Suprapubic skin (tissue), 4 donors: ENCODE results near the gene NTM. TPM values are rescaled to one million over a fixed set of nuclear protein-coding genes. Genes with fewer than 3 reads are reported as not detected.

ENCODE experiments used
- DNase-seq, 2 donors: peaks; one replicate each; pipeline ENCODE4 v3.0.0-alpha.2; 2019; ENCODE audit warnings: low spot score in 2 of 2
- H3K27ac ChIP-seq: fragments of 200-600 bp; sonication (generic); one replicate; pipeline ENCODE4 v1.5.1; 2019
- H3K27me3 ChIP-seq: fragments of 200-600 bp; sonication (generic); one replicate; pipeline ENCODE4 v1.5.1; 2019
- H3K36me3 ChIP-seq: fragments of 200-600 bp; sonication (generic); one replicate; pipeline ENCODE4 v1.5.1; 2019
- H3K4me1 ChIP-seq: fragments of 200-600 bp; sonication (generic); one replicate; pipeline ENCODE4 v1.5.1; 2019
- H3K4me3 ChIP-seq: fragments of 200-600 bp; sonication (generic); one replicate; pipeline ENCODE4 v1.5.1; 2019; ENCODE audit warnings: mild to moderate bottlenecking
- H3K9me3 ChIP-seq: fragments of 200-600 bp; sonication (generic); one replicate; pipeline ENCODE4 v1.5.1; 2019
- EP300 ChIP-seq: sonication (generic); formaldehyde crosslinking; IDR thresholded peaks from one replicate; pipeline ENCODE4 v1.6.1; 2017; ENCODE audit warnings: antibody characterized with exemption
- POLR2A ChIP-seq, 2 donors: fragments of 450-650 bp; IDR thresholded peaks; one replicate each; pipeline ENCODE4 v1.6.1; 2017; ENCODE audit warnings: antibody characterized with exemption in 2 of 2, mild to moderate bottlenecking in 2 of 2, moderate library complexity in 2 of 2
- POLR2AphosphoS5 ChIP-seq, 3 donors: sonication (generic); formaldehyde crosslinking; IDR thresholded peaks; one replicate each; pipeline ENCODE4 v1.6.1; 2017; ENCODE audit warnings: antibody characterized with exemption in 3 of 3
- WGBS: methylation state at CpG from one replicate; pipeline ENCODE4 v1.1.5; 2018; 5-methylcytosine and 5-hydroxymethylcytosine counted together
- total RNA-seq, 4 donors: library from RNA; depleted of rRNA; stranded (reverse); fragments of >200 nt; gene quantifications; one replicate each; pipeline ENCODE4 v1.1.0, GENCODE V29; 2016
- TF ChIP-seq, protein P1 (sequence below), 2 donors: fragments of 200-600 bp in 1 of 2; fragments of 450-650 bp in 1 of 2; sonication (generic) in 1 of 2; IDR thresholded peaks; one replicate each; pipeline ENCODE4 v1.5.1; 2016 to 2019; ENCODE audit warnings: antibody characterized with exemption in 2 of 2, mild to moderate bottlenecking in 1 of 2, moderate library complexity in 1 of 2

Gene NTM
- total RNA-seq, 4 donors from 2014 or later: 0.19 to 19.1 (median 2.1) TPM

DNA sequence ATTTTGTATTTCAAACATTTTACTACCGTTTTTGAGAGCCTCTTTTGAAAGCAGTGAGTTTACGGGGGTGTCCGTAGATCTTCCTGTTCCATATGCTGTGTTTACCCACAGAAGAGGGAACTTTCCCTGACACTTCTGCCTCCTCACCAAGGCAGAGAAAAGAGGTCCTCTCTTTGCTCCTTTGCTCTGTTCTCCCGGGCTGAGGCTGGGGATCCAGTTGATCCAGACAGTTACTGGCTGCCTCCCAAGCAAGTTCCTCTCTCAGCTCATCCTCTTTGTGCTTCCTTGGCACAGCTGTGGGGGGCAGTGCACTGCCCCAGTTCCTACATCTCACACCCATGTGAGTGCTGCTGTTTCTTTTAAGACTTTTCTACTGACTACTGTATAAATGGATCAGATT is 813.7 kb downstream of the NTM start:
- no peak for DNase-seq
- 69% methylated on average over 4 of the region's 4 CpGs for WGBS
- no peaks in the 10 kb centered on the region for H3K9me3 ChIP-seq
- H3K36me3 ChIP-seq: no peaks in the 10 kb centered on the region
- no peak overlapping the region for H3K4me3 ChIP-seq
- H3K4me1 ChIP-seq: no peaks in the 10 kb centered on the region
- no peaks in the 10 kb centered on the region for H3K27me3 ChIP-seq
- H3K27ac ChIP-seq: no peak overlapping the region
- TF ChIP-seq, protein P1, sequence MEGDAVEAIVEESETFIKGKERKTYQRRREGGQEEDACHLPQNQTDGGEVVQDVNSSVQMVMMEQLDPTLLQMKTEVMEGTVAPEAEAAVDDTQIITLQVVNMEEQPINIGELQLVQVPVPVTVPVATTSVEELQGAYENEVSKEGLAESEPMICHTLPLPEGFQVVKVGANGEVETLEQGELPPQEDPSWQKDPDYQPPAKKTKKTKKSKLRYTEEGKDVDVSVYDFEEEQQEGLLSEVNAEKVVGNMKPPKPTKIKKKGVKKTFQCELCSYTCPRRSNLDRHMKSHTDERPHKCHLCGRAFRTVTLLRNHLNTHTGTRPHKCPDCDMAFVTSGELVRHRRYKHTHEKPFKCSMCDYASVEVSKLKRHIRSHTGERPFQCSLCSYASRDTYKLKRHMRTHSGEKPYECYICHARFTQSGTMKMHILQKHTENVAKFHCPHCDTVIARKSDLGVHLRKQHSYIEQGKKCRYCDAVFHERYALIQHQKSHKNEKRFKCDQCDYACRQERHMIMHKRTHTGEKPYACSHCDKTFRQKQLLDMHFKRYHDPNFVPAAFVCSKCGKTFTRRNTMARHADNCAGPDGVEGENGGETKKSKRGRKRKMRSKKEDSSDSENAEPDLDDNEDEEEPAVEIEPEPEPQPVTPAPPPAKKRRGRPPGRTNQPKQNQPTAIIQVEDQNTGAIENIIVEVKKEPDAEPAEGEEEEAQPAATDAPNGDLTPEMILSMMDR (IDR thresholded peaks at IDR 0.05): no peak
- TF ChIP-seq POLR2A (IDR thresholded peaks at IDR 0.05) (no peak), POLR2AphosphoS5 (IDR thresholded peaks at IDR 0.05) (no peak), EP300 (no peak)

DNA sequence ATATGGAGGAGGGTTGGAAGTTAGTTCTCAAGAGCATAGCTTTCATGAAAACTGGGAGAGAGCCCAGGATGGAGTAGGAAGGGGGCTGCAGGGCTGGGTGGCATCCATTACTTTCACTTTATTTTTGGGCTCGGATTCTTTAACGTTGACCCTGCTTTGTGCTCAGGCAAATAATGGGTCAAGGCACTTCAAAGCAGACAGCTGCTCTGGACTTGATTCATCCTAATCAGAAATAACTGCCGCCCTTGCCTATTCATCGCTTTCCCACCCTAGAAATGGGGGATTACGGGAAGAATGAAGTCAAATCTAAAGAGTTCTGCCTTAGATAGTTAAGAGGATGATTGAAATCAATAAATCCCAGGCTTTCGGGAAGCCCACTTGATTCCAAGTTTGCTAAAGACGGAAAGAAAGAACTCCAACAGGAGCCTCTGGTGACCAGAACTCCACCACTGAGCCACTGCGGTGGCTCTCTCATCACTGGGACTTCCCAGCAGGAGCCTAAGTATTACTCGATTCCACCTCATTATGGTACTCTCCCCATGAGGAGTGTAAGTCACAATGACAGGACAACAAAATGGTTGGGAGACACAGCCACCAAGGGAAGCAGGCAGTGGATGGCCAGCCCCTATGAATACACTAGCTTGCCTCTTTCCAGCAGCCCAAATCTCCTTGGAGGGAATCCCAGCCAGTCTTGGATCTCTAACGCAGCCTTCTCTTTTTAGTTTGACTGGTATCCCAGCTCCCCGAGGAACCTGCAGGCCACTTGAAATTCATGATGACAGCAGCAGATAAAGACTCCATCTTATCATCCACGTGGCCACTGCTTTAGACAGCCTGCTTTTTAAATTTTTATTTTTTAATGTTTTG is 815.5 kb downstream of the NTM start:
- no peak overlapping the region for H3K4me3 ChIP-seq
- no peaks in the 10 kb centered on the region for H3K36me3 ChIP-seq
- no peak for DNase-seq
- no peaks in the 10 kb centered on the region for H3K4me1 ChIP-seq
- H3K27me3 ChIP-seq: no peaks in the 10 kb centered on the region
- H3K9me3 ChIP-seq: no peaks in the 10 kb centered on the region
- TF ChIP-seq POLR2A (IDR thresholded peaks at IDR 0.05): no peak
- TF ChIP-seq, protein P1 (IDR thresholded peaks at IDR 0.05): no peak
- TF ChIP-seq POLR2AphosphoS5 (IDR thresholded peaks at IDR 0.05): no peak
- TF ChIP-seq EP300: no peak
- 81% methylated on average over 12 of the region's 12 CpGs for WGBS
- no peak overlapping the region for H3K27ac ChIP-seq

DNA sequence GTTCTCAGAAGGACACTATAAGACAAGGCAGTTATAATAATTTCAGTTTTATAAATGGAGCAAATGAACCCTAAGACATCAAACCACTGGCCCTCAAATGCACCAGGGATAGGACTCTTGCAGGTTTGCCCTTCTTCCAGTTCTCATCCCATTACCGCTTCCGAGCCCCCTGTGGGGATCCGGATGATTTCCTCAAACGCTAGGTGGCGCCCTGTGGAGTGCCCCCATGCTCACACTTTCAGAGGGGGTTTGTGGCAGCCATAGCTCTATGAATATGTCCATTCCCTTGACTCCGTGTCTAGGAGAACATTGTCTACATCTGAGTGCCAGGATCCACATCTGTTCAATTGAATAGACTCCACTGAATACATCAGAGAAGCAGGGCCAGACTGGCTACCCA is 816.3 kb downstream of the NTM start:
- Histone ChIP-seq H3K4me1 (no peaks in the 10 kb centered on the region), H3K9me3 (no peaks in the 10 kb centered on the region), H3K4me3 (no peak overlapping the region), H3K27ac (no peak overlapping the region), H3K36me3 (no peaks in the 10 kb centered on the region), H3K27me3 (no peaks in the 10 kb centered on the region)
- no peak for TF ChIP-seq POLR2AphosphoS5 (IDR thresholded peaks at IDR 0.05)
- TF ChIP-seq, protein P1 (IDR thresholded peaks at IDR 0.05): no peak
- TF ChIP-seq POLR2A (IDR thresholded peaks at IDR 0.05): no peak
- TF ChIP-seq EP300: no peak
- DNase-seq: no peak
- 59% methylated on average over 6 of the region's 6 CpGs for WGBS

DNA sequence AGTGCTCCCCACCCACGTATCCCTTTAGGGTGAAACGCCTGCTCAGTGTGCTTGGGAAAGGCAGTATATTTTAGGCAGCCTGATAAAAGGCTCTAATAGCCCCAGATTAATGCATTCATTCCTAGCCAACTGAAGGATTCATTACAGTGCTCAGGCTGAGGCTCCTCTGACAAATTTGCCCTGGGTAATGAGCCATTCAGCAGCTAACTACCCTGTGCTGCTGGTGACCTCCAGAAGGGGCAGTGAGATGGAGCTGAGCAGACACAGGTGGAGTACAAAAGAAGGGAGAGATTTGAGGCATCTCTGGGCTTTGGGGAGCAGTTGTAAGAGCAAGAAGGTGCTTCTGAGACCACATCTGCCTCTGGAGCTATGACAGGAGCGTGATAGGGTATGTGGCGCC is 817.0 kb downstream of the NTM start:
- TF ChIP-seq POLR2AphosphoS5 (IDR thresholded peaks at IDR 0.05): no peak
- Histone ChIP-seq H3K27ac (no peak overlapping the region), H3K9me3 (no peaks in the 10 kb centered on the region), H3K4me3 (no peak overlapping the region), H3K36me3 (no peaks in the 10 kb centered on the region), H3K27me3 (no peaks in the 10 kb centered on the region), H3K4me1 (no peaks in the 10 kb centered on the region)
- no peak for DNase-seq
- 86% methylated on average over 4 of the region's 4 CpGs for WGBS

DNA sequence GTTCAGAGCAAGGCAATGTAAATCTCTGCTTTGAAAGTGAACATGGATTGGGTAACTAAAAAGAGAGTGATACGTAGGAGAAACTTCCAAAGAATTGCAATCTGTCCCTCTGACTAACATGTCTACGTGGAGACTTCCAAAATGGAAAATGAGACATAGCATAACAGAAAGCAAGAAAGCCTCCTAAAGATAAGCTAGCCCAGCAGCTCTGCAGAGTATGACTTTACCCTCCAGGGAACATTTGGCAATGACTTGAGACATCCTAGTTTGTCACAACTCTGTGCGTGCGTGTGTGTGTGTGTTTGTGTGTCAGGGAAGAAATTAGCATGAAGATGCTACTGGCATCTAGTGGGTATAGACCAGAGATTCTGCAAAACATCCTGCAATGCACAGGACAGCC is 817.4 kb downstream of the NTM start:
- no peaks in the 10 kb centered on the region for H3K27me3 ChIP-seq
- H3K4me1 ChIP-seq: no peaks in the 10 kb centered on the region
- no peaks in the 10 kb centered on the region for H3K9me3 ChIP-seq
- no peak overlapping the region for H3K4me3 ChIP-seq
- no peak overlapping the region for H3K27ac ChIP-seq
- no peak for TF ChIP-seq POLR2A (IDR thresholded peaks at IDR 0.05)
- no peak for TF ChIP-seq POLR2AphosphoS5 (IDR thresholded peaks at IDR 0.05)
- no peak for TF ChIP-seq EP300
- TF ChIP-seq, protein P1 (IDR thresholded peaks at IDR 0.05): no peak
- H3K36me3 ChIP-seq: no peaks in the 10 kb centered on the region
- no peak for DNase-seq
- 94% methylated on average over 4 of the region's 4 CpGs for WGBS
